SK-N-SH treated with all-trans-retinoic acid at 6 μM for 48 hours (cell line): ENCODE results near the gene PTPRN2.

ENCODE experiments used
- ATAC-seq: fragments of 200-7000 bp; cut with Tn5 transposase; 3 replicates; pipeline ENCODE4 v1.9.1; 2020; ENCODE audit warnings: mild to moderate bottlenecking, moderate library complexity
- ARNTL ChIP-seq: fragments of 450-650 bp; formaldehyde crosslinking; IDR thresholded peaks from 2 replicates; pipeline ENCODE4 v1.5.0; 2020; ENCODE audit warnings: low read depth, mild to moderate bottlenecking, moderate library complexity, borderline replicate concordance
- BACH2 ChIP-seq: fragments of 250-450 bp; sonication (Bioruptor Pico); IDR thresholded peaks from 2 replicates; pipeline ENCODE4 v1.9.0; 2021; ENCODE audit warnings: mild to moderate bottlenecking, borderline replicate concordance
- CSDC2 ChIP-seq: fragments of 250-450 bp; sonication (Bioruptor Pico); IDR thresholded peaks from 2 replicates; pipeline ENCODE4 v1.5.0; 2020; ENCODE audit warnings: mild to moderate bottlenecking, moderate library complexity
- ESRRG ChIP-seq: fragments of 250-450 bp; sonication (Bioruptor Pico); IDR thresholded peaks from 2 replicates; pipeline ENCODE4 v1.6.1; 2021; ENCODE audit warnings: mild to moderate bottlenecking
- GLIS3 ChIP-seq: fragments of 250-450 bp; sonication (Bioruptor Pico); IDR thresholded peaks from 2 replicates; pipeline ENCODE4 v1.5.0; 2020; ENCODE audit warnings: mild to moderate bottlenecking, moderate library complexity
- OSR1 ChIP-seq: fragments of 250-450 bp; sonication (Bioruptor Pico); IDR thresholded peaks from 2 replicates; pipeline ENCODE4 v1.8.0; 2022; ENCODE audit warnings: moderate library complexity, mild to moderate bottlenecking, inconsistent platforms
- PPARA ChIP-seq: fragments of 250-450 bp; sonication (Bioruptor Pico); IDR thresholded peaks from 2 replicates; pipeline ENCODE4 v1.5.0; 2020; ENCODE audit warnings: mild to moderate bottlenecking, borderline replicate concordance
- RARB ChIP-seq: fragments of 250-450 bp; sonication (Bioruptor Pico); IDR thresholded peaks from 2 replicates; pipeline ENCODE4 v1.8.0; 2021; ENCODE audit warnings: mild to moderate bottlenecking, moderate library complexity
- SNAI2 ChIP-seq: fragments of 250-450 bp; sonication (Bioruptor Pico); IDR thresholded peaks from 2 replicates; pipeline ENCODE4 v1.5.0; 2020; ENCODE audit warnings: mild to moderate bottlenecking, moderate library complexity
- TCF4 ChIP-seq: fragments of 250-450 bp; sonication (Bioruptor Pico); IDR thresholded peaks from 2 replicates; pipeline ENCODE4 v1.8.0; 2021; ENCODE audit warnings: mild to moderate bottlenecking, moderate library complexity, borderline replicate concordance
- TOX ChIP-seq: fragments of 250-450 bp; sonication (Bioruptor Pico); IDR thresholded peaks from 2 replicates; pipeline ENCODE4 v1.8.0; 2021; ENCODE audit warnings: mild to moderate bottlenecking, moderate library complexity, borderline replicate concordance
- ZC3H10 ChIP-seq: fragments of 250-450 bp; sonication (Bioruptor Pico); IDR thresholded peaks from 2 replicates; pipeline ENCODE4 v1.5.1; 2021; ENCODE audit warnings: mild to moderate bottlenecking, moderate library complexity
- ZFP30 ChIP-seq: fragments of 450-650 bp; formaldehyde crosslinking; IDR thresholded peaks from 2 replicates; pipeline ENCODE4 v1.5.0; 2022; ENCODE audit warnings: mild to moderate bottlenecking, moderate library complexity
- ZNF565 ChIP-seq: fragments of 450-650 bp; formaldehyde crosslinking; conservative IDR thresholded peaks from 2 replicates; pipeline ENCODE4 v1.5.0; 2020; ENCODE audit warnings: low read depth, mild to moderate bottlenecking, moderate library complexity
- ZNF70 ChIP-seq: fragments of 450-650 bp; formaldehyde crosslinking; IDR thresholded peaks from 2 replicates; pipeline ENCODE4 v1.5.0; 2020; ENCODE audit warnings: mild to moderate bottlenecking, moderate library complexity
- ZNF8 ChIP-seq: fragments of 450-650 bp; formaldehyde crosslinking; IDR thresholded peaks from 2 replicates; pipeline ENCODE4 v1.5.0; 2020; ENCODE audit warnings: mild to moderate bottlenecking, moderate library complexity
- TF ChIP-seq, protein P1 (sequence below): fragments of 250-450 bp; sonication (Bioruptor Pico); IDR thresholded peaks from 2 replicates; pipeline ENCODE4 v1.8.0; 2020; ENCODE audit warnings: mild to moderate bottlenecking, moderate library complexity, borderline replicate concordance
- TF ChIP-seq, protein P2 (sequence below): fragments of 250-450 bp; sonication (Bioruptor Pico); IDR thresholded peaks from 2 replicates; pipeline ENCODE4 v1.5.0; 2020; ENCODE audit warnings: mild to moderate bottlenecking, moderate library complexity
- TF ChIP-seq, protein P3 (sequence below): fragments of 250-450 bp; sonication (Bioruptor Pico); IDR thresholded peaks from 2 replicates; pipeline ENCODE4 v1.8.0; 2021; ENCODE audit warnings: low read depth, mild to moderate bottlenecking, moderate library complexity, borderline replicate concordance
- TF ChIP-seq, protein P4 (sequence below): fragments of 250-450 bp; sonication (Bioruptor Pico); IDR thresholded peaks from 2 replicates; pipeline ENCODE4 v1.5.1; 2020; ENCODE audit warnings: low read depth, mild to moderate bottlenecking, moderate library complexity
- TF ChIP-seq, protein P5 (sequence below): fragments of 250-450 bp; sonication (Bioruptor Pico); IDR thresholded peaks from 2 replicates; pipeline ENCODE4 v1.5.1; 2021; ENCODE audit warnings: mild to moderate bottlenecking, moderate library complexity

Gene PTPRN2

DNA sequence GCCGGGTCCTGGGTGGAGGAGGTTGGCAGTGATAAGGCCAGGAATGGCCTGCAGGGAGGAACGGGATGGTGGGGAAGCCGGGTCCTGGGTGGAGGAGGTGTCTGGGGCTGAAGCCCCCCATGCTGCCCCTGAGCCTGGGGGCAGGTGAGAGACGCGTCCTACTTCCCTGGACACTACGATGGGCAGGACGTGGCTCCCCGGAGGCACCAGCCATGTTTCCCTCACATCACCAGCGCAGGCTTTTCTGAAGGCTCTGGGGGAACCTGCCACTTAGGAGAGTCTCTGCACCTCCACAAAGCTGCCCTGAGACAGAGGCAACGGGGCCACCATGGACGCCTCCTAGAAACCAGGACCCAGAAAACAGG lies 926.0 kb downstream of the PTPRN2 start:
- TF ChIP-seq CSDC2 = no peak
- TF ChIP-seq RARB (CRISPR knock-in tag) = no peak
- no peak for TF ChIP-seq ZNF8 (CRISPR knock-in tag)
- no peak for TF ChIP-seq BACH2 (CRISPR knock-in tag)
- TF ChIP-seq, protein P1, sequence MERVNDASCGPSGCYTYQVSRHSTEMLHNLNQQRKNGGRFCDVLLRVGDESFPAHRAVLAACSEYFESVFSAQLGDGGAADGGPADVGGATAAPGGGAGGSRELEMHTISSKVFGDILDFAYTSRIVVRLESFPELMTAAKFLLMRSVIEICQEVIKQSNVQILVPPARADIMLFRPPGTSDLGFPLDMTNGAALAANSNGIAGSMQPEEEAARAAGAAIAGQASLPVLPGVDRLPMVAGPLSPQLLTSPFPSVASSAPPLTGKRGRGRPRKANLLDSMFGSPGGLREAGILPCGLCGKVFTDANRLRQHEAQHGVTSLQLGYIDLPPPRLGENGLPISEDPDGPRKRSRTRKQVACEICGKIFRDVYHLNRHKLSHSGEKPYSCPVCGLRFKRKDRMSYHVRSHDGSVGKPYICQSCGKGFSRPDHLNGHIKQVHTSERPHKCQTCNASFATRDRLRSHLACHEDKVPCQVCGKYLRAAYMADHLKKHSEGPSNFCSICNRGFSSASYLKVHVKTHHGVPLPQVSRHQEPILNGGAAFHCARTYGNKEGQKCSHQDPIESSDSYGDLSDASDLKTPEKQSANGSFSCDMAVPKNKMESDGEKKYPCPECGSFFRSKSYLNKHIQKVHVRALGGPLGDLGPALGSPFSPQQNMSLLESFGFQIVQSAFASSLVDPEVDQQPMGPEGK (CRISPR knock-in tag) = no peak
- no peak for TF ChIP-seq ESRRG (CRISPR knock-in tag)
- TF ChIP-seq SNAI2 (CRISPR knock-in tag) = no peak
- no peak for ATAC-seq

DNA sequence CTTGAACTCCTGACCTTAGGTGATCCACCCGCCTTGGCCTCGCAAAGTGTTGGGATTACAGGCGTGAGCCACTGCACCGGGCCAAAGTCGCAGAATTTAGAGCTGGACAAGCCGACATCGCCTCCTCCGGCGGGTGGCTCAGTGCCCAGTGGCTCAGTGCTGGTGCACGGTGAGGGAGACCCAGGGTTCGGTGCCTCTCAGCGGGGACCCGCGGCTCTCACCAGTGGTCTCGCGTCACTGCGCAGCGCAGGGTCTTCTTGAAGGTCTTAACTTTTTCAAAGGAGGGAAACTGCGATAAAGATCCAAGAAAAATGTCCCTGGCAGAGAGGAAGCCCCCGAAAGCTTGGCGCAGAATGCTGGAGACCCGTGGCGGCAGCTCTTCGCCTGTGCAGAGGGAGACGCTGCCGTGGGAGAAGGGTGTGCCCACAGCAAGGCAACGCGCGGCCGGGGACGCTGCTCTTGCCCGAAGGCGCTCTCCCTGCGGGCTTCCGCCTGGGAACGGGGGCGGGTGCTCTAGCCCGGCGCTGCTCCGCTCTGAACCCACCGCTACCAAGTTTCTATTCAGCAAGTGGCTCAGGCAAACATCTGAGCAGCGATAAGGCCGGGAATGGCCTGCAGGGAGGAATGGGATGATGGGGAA lies 926.5 kb downstream of the PTPRN2 start:
- TF ChIP-seq, protein P2, sequence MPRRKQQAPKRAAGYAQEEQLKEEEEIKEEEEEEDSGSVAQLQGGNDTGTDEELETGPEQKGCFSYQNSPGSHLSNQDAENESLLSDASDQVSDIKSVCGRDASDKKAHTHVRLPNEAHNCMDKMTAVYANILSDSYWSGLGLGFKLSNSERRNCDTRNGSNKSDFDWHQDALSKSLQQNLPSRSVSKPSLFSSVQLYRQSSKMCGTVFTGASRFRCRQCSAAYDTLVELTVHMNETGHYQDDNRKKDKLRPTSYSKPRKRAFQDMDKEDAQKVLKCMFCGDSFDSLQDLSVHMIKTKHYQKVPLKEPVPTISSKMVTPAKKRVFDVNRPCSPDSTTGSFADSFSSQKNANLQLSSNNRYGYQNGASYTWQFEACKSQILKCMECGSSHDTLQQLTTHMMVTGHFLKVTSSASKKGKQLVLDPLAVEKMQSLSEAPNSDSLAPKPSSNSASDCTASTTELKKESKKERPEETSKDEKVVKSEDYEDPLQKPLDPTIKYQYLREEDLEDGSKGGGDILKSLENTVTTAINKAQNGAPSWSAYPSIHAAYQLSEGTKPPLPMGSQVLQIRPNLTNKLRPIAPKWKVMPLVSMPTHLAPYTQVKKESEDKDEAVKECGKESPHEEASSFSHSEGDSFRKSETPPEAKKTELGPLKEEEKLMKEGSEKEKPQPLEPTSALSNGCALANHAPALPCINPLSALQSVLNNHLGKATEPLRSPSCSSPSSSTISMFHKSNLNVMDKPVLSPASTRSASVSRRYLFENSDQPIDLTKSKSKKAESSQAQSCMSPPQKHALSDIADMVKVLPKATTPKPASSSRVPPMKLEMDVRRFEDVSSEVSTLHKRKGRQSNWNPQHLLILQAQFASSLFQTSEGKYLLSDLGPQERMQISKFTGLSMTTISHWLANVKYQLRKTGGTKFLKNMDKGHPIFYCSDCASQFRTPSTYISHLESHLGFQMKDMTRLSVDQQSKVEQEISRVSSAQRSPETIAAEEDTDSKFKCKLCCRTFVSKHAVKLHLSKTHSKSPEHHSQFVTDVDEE (CRISPR knock-in tag) = no peak
- TF ChIP-seq ZFP30 (CRISPR knock-in tag) = no peak
- TF ChIP-seq GLIS3 (CRISPR knock-in tag) = no peak
- TF ChIP-seq TCF4 (CRISPR knock-in tag) = no peak
- TF ChIP-seq SNAI2 (CRISPR knock-in tag) = no peak
- no peak for TF ChIP-seq ESRRG (CRISPR knock-in tag)
- TF ChIP-seq, protein P3, sequence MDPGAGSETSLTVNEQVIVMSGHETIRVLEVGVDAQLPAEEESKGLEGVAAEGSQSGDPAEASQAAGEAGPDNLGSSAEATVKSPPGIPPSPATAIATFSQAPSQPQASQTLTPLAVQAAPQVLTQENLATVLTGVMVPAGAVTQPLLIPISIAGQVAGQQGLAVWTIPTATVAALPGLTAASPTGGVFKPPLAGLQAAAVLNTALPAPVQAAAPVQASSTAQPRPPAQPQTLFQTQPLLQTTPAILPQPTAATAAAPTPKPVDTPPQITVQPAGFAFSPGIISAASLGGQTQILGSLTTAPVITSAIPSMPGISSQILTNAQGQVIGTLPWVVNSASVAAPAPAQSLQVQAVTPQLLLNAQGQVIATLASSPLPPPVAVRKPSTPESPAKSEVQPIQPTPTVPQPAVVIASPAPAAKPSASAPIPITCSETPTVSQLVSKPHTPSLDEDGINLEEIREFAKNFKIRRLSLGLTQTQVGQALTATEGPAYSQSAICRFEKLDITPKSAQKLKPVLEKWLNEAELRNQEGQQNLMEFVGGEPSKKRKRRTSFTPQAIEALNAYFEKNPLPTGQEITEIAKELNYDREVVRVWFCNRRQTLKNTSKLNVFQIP = no peak
- no peak for TF ChIP-seq ARNTL (CRISPR knock-in tag)
- no peak for TF ChIP-seq CSDC2
- no peak for TF ChIP-seq BACH2 (CRISPR knock-in tag)
- TF ChIP-seq ZNF565 (CRISPR knock-in tag) = no peak
- TF ChIP-seq, protein P4, sequence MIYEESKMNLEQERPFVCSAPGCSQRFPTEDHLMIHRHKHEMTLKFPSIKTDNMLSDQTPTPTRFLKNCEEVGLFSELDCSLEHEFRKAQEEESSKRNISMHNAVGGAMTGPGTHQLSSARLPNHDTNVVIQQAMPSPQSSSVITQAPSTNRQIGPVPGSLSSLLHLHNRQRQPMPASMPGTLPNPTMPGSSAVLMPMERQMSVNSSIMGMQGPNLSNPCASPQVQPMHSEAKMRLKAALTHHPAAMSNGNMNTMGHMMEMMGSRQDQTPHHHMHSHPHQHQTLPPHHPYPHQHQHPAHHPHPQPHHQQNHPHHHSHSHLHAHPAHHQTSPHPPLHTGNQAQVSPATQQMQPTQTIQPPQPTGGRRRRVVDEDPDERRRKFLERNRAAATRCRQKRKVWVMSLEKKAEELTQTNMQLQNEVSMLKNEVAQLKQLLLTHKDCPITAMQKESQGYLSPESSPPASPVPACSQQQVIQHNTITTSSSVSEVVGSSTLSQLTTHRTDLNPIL (CRISPR knock-in tag) = no peak
- TF ChIP-seq PPARA = no peak
- no peak for TF ChIP-seq OSR1
- TF ChIP-seq, protein P5, sequence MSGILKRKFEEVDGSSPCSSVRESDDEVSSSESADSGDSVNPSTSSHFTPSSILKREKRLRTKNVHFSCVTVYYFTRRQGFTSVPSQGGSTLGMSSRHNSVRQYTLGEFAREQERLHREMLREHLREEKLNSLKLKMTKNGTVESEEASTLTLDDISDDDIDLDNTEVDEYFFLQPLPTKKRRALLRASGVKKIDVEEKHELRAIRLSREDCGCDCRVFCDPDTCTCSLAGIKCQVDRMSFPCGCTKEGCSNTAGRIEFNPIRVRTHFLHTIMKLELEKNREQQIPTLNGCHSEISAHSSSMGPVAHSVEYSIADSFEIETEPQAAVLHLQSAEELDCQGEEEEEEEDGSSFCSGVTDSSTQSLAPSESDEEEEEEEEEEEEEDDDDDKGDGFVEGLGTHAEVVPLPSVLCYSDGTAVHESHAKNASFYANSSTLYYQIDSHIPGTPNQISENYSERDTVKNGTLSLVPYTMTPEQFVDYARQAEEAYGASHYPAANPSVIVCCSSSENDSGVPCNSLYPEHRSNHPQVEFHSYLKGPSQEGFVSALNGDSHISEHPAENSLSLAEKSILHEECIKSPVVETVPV (CRISPR knock-in tag) = no peak
- no peak for TF ChIP-seq ZNF70
- no peak for TF ChIP-seq TOX (CRISPR knock-in tag)
- no peak for TF ChIP-seq ZC3H10 (CRISPR knock-in tag)
- TF ChIP-seq, protein P1 (CRISPR knock-in tag) = no peak
- TF ChIP-seq RARB (CRISPR knock-in tag) = no peak
- TF ChIP-seq, all 23 proteins: peak for 0
- no peak for ATAC-seq
